ENCODE data around the gene TMEM9B.

- no peak for TF ChIP-seq CTCF (IDR thresholded peaks at IDR 0.05 in 4 of 5, conservative IDR thresholded peaks at IDR 0.05 in 1 of 5)
- no peak for TF ChIP-seq POLR2A (IDR thresholded peaks at IDR 0.05)
Observed at GRCh38 chr11:9008661-9009060, 44.4 kb upstream of the TMEM9B start.

Data from gastrocnemius medialis (tissue), 4 donors.